Left hindlimb (tissue), 1 donor: ENCODE measurements around the gene ABHD11.
"Not testable (repeated sequence)": the region's sequence is repeated elsewhere in the genome, so short reads cannot be mapped to it uniquely, and the experiment has no call there.

Experiments
- DNase-seq: peaks from one replicate; pipeline ENCODE4 v3.0.0-alpha.2; 2018

The ABHD11 gene

GRCh38 chr7:73742753-73743641, 4.4 kb upstream of the ABHD11 start:
- DNase-seq, result peak; percentile 49

GRCh38 chr7:73742338-73742752, 3.7 kb upstream of the ABHD11 start:
- DNase-seq, result no peak

DNA sequence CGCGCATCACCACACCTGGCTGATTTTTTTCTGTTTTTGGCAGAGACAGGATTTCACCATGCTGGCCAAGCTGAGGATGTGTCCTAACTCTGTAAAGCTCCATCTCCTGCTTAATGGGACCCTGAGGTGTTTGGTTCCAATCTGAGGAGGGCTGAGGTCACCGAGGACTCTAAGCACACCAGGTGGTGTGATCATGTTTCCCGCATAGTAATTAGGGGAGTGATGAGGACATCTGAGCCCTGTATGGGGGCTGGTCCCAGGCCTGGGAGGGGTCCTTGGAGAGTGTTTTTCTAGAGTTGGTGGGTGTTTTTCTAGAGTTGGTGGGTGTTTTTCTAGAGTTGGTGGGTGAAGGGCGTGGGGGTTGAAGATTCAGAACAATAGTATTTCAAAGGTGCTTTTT, 3.0 kb upstream of the ABHD11 start:
- DNase-seq, result no peak

DNA sequence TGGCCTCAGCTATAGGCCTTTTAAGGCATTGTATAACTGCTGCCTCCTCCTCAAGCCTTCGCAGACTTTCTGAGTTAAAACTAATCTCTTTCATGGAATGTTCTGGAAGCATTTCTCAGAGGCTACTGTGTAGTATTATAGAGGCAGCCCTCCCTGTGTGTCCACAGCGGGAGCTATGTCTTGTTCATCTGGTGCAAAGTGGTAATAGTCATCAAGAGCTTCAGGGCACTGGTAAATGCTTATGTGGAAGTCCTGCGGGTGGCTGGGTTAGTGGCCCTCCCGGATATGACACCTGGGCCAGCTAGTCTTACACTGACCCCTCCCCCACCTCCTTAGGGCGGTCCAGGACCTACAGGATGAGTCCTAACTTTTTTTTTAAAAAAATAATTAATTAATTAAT, 2.2 kb upstream of the ABHD11 start:
- no peak for DNase-seq

DNA sequence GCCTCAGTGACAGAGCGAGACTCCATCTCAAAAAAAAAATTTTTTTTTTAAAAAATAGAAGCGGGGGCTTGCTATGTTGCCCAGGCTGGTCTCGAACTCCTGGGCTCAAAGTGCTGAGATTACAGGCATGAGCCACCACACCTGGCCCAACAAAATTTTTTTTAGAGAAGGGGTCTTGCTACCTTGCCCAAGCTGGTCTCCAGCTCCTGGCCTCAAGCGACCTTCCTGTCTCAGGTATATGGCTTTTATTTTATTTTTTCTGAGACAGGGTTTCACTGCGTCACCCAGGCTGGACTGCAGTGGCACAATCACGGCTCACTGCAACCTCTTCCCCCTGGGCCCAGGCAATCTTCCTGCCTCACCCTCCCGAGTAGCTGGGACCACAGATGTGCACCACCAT, 1.6 kb upstream of the ABHD11 start:
- DNase-seq, result no peak

- no peak for DNase-seq
Observed at GRCh38 chr7:73739387-73739767, 775 bp upstream of the ABHD11 start.

DNA sequence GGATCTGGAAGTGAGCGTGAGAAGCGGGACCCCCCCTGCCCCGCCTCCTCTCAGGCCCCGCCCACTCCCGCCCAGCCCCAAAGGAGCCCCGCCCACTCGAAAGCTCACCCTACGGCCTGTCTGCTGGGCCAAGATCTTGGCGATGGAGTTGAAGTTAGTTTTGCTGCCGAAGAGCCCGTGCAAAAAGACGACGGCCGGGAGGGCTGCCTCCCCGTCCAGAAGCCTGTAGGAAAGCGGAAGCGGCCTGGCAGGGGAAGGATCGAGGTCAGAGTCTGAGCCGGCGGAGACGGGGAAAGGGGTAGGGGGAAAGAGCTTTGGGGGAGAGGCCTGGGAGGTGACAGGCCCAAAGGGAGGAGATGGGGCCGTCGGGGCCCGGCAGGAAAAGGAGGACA, 386 bp downstream of the ABHD11 start:
- peak; percentile 75 for DNase-seq

DNA sequence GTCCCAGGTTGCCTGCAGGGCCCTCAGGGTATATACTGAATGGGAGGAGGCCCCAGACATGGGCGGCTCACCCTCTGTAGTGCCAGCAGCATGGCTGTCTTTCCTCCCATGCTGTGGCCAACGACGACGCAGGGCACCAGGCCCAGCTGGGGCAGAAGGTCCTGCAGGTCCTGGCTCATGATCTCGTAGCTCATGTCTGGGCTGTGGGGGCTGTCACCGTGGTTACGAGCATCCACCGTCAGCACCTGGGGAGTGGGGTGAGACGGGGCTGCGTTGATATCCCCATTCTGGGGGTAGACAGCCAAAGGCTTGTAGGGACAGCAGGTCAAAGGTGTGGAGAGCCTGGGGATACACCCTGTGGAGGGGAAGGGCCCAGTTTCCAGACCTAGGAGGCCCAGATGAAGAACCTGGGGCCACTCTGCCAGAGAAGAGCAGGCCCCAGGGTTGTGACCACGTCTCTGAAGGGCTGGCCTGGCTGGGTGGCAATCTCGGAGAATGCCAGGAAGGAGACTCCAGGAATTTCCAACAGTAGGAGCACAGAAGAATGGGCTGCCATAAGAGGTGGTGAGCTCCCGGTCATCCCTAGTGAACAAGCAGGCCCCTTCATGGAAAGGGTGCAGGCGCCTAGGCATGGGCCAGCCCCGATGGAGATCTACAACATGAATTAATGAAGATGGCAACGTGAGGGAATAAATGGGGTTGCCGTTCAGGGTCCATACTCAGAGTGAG, 947 bp downstream of the ABHD11 start:
- no peak for DNase-seq

DNA sequence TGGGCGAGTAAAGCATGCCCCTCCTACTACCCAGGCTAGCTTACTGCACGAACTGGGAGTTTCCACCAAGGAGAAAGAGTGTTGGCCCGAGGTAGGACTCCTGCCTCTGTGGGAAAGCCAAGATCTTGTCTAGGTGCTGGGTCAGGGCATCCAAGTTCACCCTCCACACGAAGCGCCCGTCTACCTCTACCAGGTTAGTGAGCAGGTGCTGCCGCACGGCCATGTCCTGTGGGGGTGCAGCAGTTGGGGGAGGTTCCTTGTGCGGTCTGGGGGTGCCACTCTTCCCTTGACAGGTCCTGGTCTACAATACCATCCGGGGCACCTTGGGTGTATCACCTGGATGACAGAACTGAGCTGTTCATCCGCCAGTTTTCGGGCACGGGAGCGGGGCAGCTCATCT, 1.7 kb downstream of the ABHD11 start:
- DNase-seq, result no peak

DNA sequence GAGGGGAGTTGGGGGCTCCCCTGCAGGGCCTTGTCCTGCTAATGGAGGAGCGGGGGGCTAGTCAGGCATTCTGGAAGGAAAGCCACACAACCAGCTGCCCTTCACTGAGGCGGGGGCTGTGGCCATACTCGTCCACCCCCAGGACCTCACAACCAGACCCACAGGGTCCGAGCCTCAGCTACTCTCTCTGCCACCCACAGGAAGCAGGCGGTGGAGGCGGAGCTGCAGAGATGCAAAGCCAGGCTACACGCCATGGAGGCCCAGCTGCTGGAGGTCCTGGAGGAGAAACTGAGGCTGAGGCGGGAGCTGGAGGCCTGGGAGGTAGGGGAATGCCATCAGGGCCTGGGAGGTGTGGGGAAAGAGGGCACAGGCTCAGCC, 3.1 kb downstream of the ABHD11 start:
- no peak for DNase-seq

DNA sequence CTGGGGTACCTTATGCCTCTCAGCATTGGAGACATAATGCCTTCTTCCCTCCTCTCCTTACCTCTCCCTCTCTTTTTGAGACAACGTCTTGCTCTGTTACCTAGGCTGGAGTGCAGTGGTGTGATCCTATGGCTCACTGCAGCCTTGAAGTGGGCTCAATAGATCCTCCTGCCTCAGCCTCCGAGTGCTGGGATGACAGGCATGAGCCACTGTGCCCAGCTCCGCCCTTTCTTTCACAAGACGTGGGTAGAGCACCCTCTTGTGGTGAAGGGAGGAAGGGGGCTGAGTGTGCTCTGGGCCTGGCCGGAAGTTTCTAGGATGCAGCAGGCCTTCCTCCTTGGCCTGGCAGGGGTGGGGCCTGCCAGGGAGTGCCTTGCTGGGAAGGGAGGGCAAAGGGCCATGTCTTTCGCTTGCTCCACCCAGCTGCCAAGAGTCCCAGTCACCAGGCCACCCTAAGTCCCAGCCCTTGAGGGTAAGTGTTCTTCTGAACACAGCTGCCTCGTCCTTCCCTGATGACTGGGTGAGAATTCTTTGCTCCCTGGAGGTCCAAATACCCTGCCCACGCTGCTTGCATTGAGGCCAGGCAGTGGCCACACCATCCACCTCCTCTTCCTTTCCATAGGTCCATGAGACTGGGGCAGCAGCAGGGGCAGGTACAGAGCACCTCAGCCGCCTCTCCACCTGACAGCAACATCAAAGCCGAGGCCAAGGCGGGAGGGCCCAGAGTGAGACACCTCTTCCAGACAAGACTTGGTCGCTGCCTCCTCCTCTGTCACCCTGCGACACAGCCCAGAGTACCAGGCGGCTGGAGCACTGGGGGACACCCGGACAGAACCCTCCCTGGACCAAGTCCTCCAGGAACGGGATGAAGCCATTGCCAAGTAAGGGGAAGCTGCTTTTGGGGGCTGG, 3.7 kb downstream of the ABHD11 start:
- DNase-seq, result peak; percentile 60

DNA sequence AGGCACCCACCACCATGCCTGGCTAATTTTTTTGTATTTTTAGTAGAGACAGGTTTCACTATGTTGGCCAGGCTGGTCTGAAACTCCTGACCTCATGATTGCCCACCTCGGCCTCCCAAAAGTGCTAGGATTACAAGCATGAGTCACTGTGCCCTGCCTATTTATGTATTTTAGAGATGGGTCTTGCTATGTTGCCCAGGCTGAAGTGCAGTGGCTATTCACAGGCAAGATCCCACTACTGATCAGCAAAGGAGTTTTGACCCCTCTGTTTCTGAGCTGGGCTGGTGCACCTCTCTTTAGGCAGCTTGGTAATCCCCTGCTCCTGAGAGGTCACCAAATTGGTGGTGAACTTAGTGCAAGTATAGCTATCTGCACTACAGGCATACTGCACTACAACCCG, 6.2 kb downstream of the ABHD11 start:
- DNase-seq, result no peak

DNA sequence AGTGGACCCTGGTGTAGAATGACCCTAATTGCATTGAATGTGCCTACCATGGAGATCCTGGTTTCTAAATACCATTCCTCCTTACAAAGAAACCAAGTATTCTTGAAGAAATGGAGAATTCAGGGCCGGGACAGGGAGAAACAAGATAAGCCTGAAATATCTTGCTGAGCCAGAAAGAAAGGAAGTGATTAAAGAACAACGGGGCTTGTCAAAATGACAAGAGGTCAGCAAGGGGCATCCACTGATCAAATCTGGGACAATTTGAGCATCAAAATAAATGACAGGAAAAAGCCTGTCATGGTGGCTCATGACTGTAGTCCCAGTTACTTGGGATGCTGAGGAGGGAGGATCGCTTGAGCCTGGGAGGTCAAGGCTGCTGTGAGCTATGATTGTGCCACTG, 8.1 kb downstream of the ABHD11 start:
- no peak for DNase-seq

DNA sequence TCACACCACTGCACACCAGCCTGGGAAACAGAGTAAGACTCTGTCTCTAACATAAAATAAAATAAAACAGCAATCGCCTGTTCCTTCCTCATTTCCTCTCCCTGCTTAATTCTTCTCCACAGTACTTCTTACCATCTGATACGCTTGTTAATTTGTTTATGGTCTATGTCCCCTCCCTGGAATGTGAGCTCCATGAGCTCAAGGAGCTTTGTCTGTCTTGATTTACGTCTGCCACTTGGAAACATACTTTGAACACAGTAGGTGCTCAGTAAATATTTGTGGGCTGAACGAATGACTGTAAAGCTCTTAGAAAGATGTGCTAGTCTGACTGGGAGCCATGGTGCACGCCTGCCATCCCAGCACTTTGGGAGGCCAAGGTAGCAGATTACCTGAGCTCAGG, 10.1 kb downstream of the ABHD11 start:
- no peak for DNase-seq

- no peak for DNase-seq
Observed at GRCh38 chr7:73727952-73728351, 10.7 kb downstream of the ABHD11 start.

DNA sequence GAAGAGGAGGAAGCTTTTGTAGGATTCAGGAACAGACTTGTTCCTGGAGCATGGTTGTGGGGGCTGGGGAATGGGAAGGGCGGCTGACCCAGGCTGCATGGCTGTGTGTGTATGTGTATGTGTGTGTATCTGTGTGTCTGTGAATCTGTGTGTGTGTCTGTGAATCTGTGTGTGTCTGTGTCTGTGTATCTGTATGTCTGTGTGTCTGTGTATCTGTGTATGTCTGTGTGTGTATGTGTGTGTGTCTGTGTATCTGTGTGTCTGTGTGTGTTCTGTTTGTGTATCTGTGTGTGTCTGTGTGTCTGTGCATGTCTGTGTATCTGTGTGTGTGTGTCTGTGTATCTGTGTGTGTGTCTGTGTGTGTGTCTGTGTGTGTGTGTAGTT, 12.5 kb downstream of the ABHD11 start:
- DNase-seq, result no peak

DNA sequence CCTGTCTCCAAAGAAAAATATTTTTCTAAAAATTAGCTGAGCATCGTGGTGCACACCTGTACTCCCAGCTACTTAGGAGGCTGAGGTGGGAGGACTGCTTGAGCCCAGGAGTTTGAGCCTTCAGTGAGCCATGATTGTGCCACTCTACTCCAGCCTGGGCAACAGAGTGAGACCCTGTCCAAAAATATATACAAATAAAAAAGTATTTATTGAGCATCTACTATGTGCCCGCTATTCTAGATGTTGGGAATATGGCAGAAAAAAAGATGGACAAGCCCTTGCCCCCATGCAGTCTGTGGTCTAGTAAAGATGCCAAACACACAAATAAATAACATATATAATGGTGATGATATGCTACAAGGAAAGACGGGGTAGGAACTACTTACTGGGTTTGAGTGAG, 14.8 kb downstream of the ABHD11 start:
- DNase-seq, result no peak

DNA sequence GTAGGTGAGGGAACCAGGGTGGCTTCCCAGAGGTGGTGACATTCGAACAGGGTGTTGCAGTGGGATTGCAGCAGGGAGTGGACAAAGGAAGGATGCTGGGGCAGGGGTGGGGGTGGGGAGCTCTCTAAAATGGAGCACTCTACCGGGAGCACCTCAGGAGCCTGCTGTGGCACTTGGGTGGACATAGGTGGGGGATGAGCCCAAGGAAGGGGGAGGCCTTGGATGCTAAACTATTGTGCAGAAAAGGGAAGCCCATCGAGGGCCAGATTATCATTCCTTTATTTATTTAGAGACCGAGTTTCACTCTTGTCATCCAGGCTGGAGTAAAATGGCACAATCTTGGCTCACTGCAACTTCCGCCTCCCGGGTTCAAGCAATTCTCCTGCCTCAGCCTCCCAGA, 15.8 kb downstream of the ABHD11 start:
- no peak for DNase-seq

GRCh38 chr7:73722182-73722581, 16.4 kb downstream of the ABHD11 start:
- not testable (repeated sequence) for DNase-seq

DNA sequence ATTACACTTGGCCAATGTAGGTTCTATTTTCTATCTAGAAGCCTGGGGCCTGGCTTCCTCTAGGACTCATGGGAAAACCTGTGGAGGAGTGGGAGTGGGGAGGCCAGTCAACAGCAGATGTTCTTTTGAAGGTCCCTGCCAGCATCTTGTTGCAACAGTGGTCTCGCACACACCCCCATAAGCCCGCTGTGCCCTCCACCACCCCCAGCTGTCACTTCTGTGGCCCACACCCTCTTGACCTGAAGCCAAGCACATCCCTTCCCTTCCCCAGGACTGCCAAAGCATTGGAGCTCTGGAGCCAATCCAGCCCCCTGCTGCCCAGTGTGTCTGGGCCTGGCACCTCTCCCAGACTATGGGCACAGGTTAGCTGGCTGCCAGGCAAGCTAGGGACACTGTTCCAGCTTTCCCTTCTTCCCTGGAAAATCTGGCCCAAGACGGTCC, 17.2 kb downstream of the ABHD11 start:
- DNase-seq, result peak; percentile 87

DNA sequence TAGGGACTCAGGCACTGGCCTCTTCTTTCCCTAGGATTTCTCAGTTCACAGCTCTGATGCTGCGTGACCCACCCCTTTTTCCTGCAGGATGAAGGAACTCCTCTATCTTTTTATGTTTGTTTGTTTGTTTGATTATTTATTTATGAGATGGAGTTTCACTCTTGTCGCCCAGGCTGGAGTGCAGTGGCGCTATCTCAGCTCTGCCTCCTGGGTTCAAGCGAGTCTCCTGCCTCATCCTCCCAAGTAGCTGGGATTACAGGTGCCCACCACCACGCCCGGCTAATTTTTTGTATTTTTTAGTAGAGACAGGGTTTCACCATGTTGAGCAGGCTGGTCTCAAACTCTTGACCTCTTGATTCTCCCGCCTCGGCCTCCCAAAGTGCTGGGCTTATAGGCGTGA, 18.2 kb downstream of the ABHD11 start:
- DNase-seq, result not testable (repeated sequence)

DNA sequence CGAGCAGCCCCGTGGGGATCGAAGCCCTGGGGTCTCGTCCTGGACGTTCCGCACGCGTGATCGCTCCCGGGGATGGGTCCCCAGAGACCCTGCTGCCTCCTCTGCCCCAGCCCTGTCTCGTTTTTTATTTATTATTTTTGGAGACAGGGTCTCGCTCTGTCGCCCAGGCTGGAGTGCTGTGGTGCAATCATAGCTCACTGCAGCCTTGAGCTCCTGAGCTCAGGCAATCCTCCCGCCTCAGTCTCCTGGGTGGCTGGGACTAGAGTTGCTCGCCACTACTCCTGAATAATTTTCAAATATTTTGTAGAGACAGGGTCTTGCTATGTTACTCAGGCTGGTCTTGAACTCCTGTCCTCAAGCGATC, 18.8 kb downstream of the ABHD11 start:
- no peak for DNase-seq
